ENCODE data around the gene RPS14. TPM values are rescaled to one million over a fixed set of nuclear protein-coding genes. Genes with fewer than 3 reads are reported as not detected.

The RPS14 gene
- total and polyA plus RNA-seq, 10 of the 15 experiments (the other 5 are each of a cell fraction or from before 2014, with no cell fraction given) = 2,295 to 4,047 (median 2,787) TPM

GRCh38 chr5:150468206-150468605, 18.7 kb upstream of the RPS14 start:
- no TSS peak for BruUV-seq (replicated peaks)
- ATAC-seq (no peak), DNase-seq (ENCODE audit: low read depth, low spot score) (no peak), FAIRE-seq (no peak)
- Histone ChIP-seq H3K4me3 (no peak overlapping the region), H3K27ac (ENCODE audit: control insufficient read depth, insufficient read depth) (no peak overlapping the region), H3K36me3 (ENCODE audit: control insufficient read depth in 2 of 2, insufficient read depth in 2 of 2, low read length in 1 of 2) (no peaks in the 10 kb centered on the region), H3K9ac (ENCODE audit: control insufficient read depth, insufficient read depth, low read length) (no peak overlapping the region), H3K9me3 (replicated peaks; ENCODE audit: control insufficient read depth, insufficient read depth, low read length) (no peaks in the 10 kb centered on the region), H2AFZ (ENCODE audit: control insufficient read depth, low read depth, low read length) (no peak overlapping the region), H3K79me2 (ENCODE audit: control insufficient read depth, insufficient read depth, low read length) (no peaks in the 10 kb centered on the region), H3K4me1 (ENCODE audit: control insufficient read depth, insufficient read depth, low read length) (no peaks in the 10 kb centered on the region), H4K20me1 (ENCODE audit: control insufficient read depth, insufficient read depth) (no peaks in the 10 kb centered on the region), H3K4me2 (ENCODE audit: control insufficient read depth, insufficient read depth) (no peak overlapping the region), H3K27me3 (replicated peaks in 1 of 2; ENCODE audit: control insufficient read depth in 2 of 2, insufficient read depth in 2 of 2, low read length in 1 of 2) (no peaks in the 10 kb centered on the region)
- 53% methylated on average over 4 of the region's 4 CpGs for WGBS (ENCODE audit: insufficient coverage, insufficient replicate concordance, low lambda C conversion rate, missing lambda C conversion rate)
- ChIA-PET SMC1A (ENCODE audit: uncharacterized antibody, unreplicated experiment) (interaction anchor here (0.9 to 1.0 kb wide), 2 partner anchors 9 to 22 kb away, joined by 3 to 4 read pairs; no protein-coding TSS in a partner anchor), CTCF (no interaction called here), RAD21 (ENCODE audit: unreplicated experiment) (no interaction called here), POLR2A (no interaction called here)
- TF ChIP-seq PAX8 (IDR thresholded peaks at IDR 0.05) = no peak
- TF ChIP-seq POLR2AphosphoS2 (IDR thresholded peaks at IDR 0.05; ENCODE audit: low read depth, low read length) = no peak
- no peak for TF ChIP-seq WRNIP1 (IDR thresholded peaks at IDR 0.05; ENCODE audit: borderline replicate concordance, low read depth, low read length)
- TF ChIP-seq TAF1 (IDR thresholded peaks at IDR 0.05; ENCODE audit: borderline replicate concordance, low read depth, low read length) = no peak
- no peak for TF ChIP-seq IRF4 (IDR thresholded peaks at IDR 0.05; ENCODE audit: low read depth, low read length)
- TF ChIP-seq E2F8 (IDR thresholded peaks at IDR 0.05; ENCODE audit: low read depth, partially characterized antibody) = no peak
- TF ChIP-seq POLR2A (IDR thresholded peaks at IDR 0.05; ENCODE audit: low read depth, low read length) = no peak
- TF ChIP-seq ZNF217 (IDR thresholded peaks at IDR 0.05) = no peak
- TF ChIP-seq SUZ12 (IDR thresholded peaks at IDR 0.05; ENCODE audit: unreplicated experiment) = no peak
- TF ChIP-seq MYB (IDR thresholded peaks at IDR 0.05; ENCODE audit: borderline replicate concordance, low read depth, low read length) = no peak
- no peak for TF ChIP-seq ZBED1 (IDR thresholded peaks at IDR 0.05; ENCODE audit: borderline replicate concordance)
- no peak for TF ChIP-seq ZNF384 (IDR thresholded peaks at IDR 0.05; ENCODE audit: borderline replicate concordance, low read depth, low read length)
- no peak for TF ChIP-seq ZBTB4 (CRISPR knock-in tag; IDR thresholded peaks at IDR 0.05)
- no peak for TF ChIP-seq MAX (IDR thresholded peaks at IDR 0.05; ENCODE audit: low read depth, low read length)
- no peak for TF ChIP-seq EZH2 (IDR thresholded peaks at IDR 0.05; ENCODE audit: borderline replicate concordance, control insufficient read depth, low read depth, low read length)
- no peak for TF ChIP-seq BMI1 (IDR thresholded peaks at IDR 0.05; ENCODE audit: borderline replicate concordance)
- no peak for TF ChIP-seq SREBF2 (IDR thresholded peaks at IDR 0.05; ENCODE audit: low read length)
- no peak for TF ChIP-seq RAD51 (IDR thresholded peaks at IDR 0.05)
- intact Hi-C loops (cut with micrococcal nuclease; ENCODE audit: unreplicated experiment) (no loop called here), in situ Hi-C loops (cut with MboI) (no loop called here)

All from GM12878 (cell line).